HEK293 (cell line): ENCODE measurements around the gene MTA1.
A peak's percentile ranks its signal among the peaks of the same experiment; 100 is the strongest.

Experiments
- CTCF ChIA-PET: fragments of 350-600 bp; formaldehyde crosslinking; extraction: SDS; loops from one replicate; lab custom pipeline; 2021; ENCODE audit warnings: antibody characterized with exemption; lab: Yijun Ruan, JAX
- POLR2A ChIA-PET: fragments of 300-600 bp; formaldehyde crosslinking; extraction: SDS; loops from one replicate; lab custom pipeline; 2020; ENCODE audit warnings: antibody characterized with exemption, inconsistent platforms; lab: Yijun Ruan, JAX
- H3K27ac ChIP-seq: fragments of 200-500 bp; sonication (Bioruptor generic); 2 replicates; pipeline ENCODE4 v1.5.1; 2014; ENCODE audit warnings: low read depth, low read length, control low read depth, inconsistent platforms; ENCODE audit errors: extremely low read depth
- H3K36me3 ChIP-seq, 2 experiments: fragments of 200-500 bp in 1 of 2; sonication (Bioruptor generic) in 1 of 2; 1 replicate in 1 of 2; 2 replicates in 1 of 2; pipeline ENCODE4 v1.5.1; 2014 to 2017; ENCODE audit warnings: inconsistent platforms in 2 of 2, low read length in 2 of 2; ENCODE audit not compliant: control insufficient read depth in 2 of 2, insufficient read depth in 1 of 2
- H3K4me1 ChIP-seq: fragments of 200-500 bp; sonication (Bioruptor generic); 2 replicates; pipeline ENCODE4 v1.5.1; 2014; ENCODE audit warnings: mild to moderate bottlenecking, low read length, inconsistent platforms; ENCODE audit not compliant: control insufficient read depth, insufficient read depth
- H3K4me3 ChIP-seq: 2 replicates; pipeline ENCODE4 v1.5.1; 2011; ENCODE audit warnings: low read depth, mild to moderate bottlenecking, control low read depth, low read length, moderate library complexity
- H3K9me3 ChIP-seq: fragments of 200-500 bp; sonication (Bioruptor generic); 2 replicates; pipeline ENCODE4 v1.5.1; 2014; ENCODE audit warnings: low read depth, low read length, inconsistent platforms; ENCODE audit not compliant: control insufficient read depth, insufficient read depth
- KLF1 ChIP-seq: fragments of 450-650 bp; formaldehyde crosslinking; IDR thresholded peaks from 2 replicates; pipeline ENCODE4 v1.5.1; 2016; ENCODE audit warnings: missing biosample characterization, missing genetic modification characterization
- KLF16 ChIP-seq: fragments of 450-650 bp; formaldehyde crosslinking; IDR thresholded peaks from 2 replicates; pipeline ENCODE4 v1.5.1; 2017; ENCODE audit warnings: missing biosample characterization, missing genetic modification characterization
- KLF8 ChIP-seq: fragments of 450-650 bp; formaldehyde crosslinking; IDR thresholded peaks from 2 replicates; pipeline ENCODE4 v1.5.1; 2016; ENCODE audit warnings: missing biosample characterization, missing genetic modification characterization
- KLF9 ChIP-seq: fragments of 450-650 bp; formaldehyde crosslinking; IDR thresholded peaks from 2 replicates; pipeline ENCODE4 v1.5.1; 2016; ENCODE audit warnings: missing biosample characterization, missing genetic modification characterization, low read depth
- MEIS1 ChIP-seq: sonication (generic); formaldehyde crosslinking; IDR thresholded peaks from 2 replicates; pipeline ENCODE4 v1.8.1; 2022; ENCODE audit warnings: missing genetic modification reagents, mild to moderate bottlenecking, borderline replicate concordance
- SCRT2 ChIP-seq: fragments of 450-650 bp; formaldehyde crosslinking; IDR thresholded peaks from 2 replicates; pipeline ENCODE4 v1.5.1; 2016; ENCODE audit warnings: missing biosample characterization, missing genetic modification characterization
- TRIM28 ChIP-seq: IDR thresholded peaks from 2 replicates; pipeline ENCODE4 v1.6.1; 2011; ENCODE audit warnings: low read length, control low read depth, borderline replicate concordance
- ZBTB20 ChIP-seq: fragments of 450-650 bp; formaldehyde crosslinking; IDR thresholded peaks from 2 replicates; pipeline ENCODE4 v1.5.1; 2016; ENCODE audit warnings: missing biosample characterization, missing genetic modification characterization
- ZBTB21 ChIP-seq: fragments of 450-650 bp; formaldehyde crosslinking; IDR thresholded peaks from 2 replicates; pipeline ENCODE4 v1.5.1; 2017; ENCODE audit warnings: missing biosample characterization, missing genetic modification characterization
- ZBTB8A ChIP-seq: fragments of 450-650 bp; formaldehyde crosslinking; IDR thresholded peaks from 2 replicates; pipeline ENCODE4 v1.5.1; 2016; ENCODE audit warnings: missing biosample characterization, missing genetic modification characterization
- ZIC2 ChIP-seq: fragments of 450-650 bp; formaldehyde crosslinking; IDR thresholded peaks from 2 replicates; pipeline ENCODE4 v1.5.1; 2016; ENCODE audit warnings: missing biosample characterization, missing genetic modification characterization
- ZNF138 ChIP-seq: fragments of 450-650 bp; formaldehyde crosslinking; IDR thresholded peaks from 2 replicates; pipeline ENCODE4 v1.5.1; 2016; ENCODE audit warnings: missing biosample characterization, missing genetic modification characterization, borderline replicate concordance
- ZNF146 ChIP-seq: fragments of 450-650 bp; formaldehyde crosslinking; IDR thresholded peaks from 2 replicates; pipeline ENCODE4 v1.5.1; 2016; ENCODE audit warnings: missing biosample characterization, missing genetic modification characterization
- ZNF292 ChIP-seq: fragments of 450-650 bp; formaldehyde crosslinking; IDR thresholded peaks from 2 replicates; pipeline ENCODE4 v1.5.1; 2016; ENCODE audit warnings: low read depth, missing biosample characterization, missing genetic modification characterization, borderline replicate concordance
- ZNF324 ChIP-seq: fragments of 450-650 bp; formaldehyde crosslinking; IDR thresholded peaks from 2 replicates; pipeline ENCODE4 v1.5.1; 2016; ENCODE audit warnings: missing biosample characterization, missing genetic modification characterization
- ZNF354C ChIP-seq: fragments of 450-650 bp; formaldehyde crosslinking; IDR thresholded peaks from 2 replicates; pipeline ENCODE4 v1.5.1; 2016; ENCODE audit warnings: missing biosample characterization, missing genetic modification characterization, low read depth, borderline replicate concordance
- ZNF501 ChIP-seq: fragments of 450-650 bp; formaldehyde crosslinking; IDR thresholded peaks from 2 replicates; pipeline ENCODE4 v1.5.1; 2016; ENCODE audit warnings: missing biosample characterization, missing genetic modification characterization
- ZNF510 ChIP-seq: fragments of 450-650 bp; formaldehyde crosslinking; IDR thresholded peaks from 2 replicates; pipeline ENCODE4 v1.5.1; 2018; ENCODE audit warnings: mild to moderate bottlenecking, missing genetic modification characterization, missing biosample characterization; ENCODE audit not compliant: insufficient replicate concordance
- ZNF549 ChIP-seq: fragments of 450-650 bp; IDR thresholded peaks from 2 replicates; pipeline ENCODE4 v1.5.1; 2018; ENCODE audit warnings: missing biosample characterization, missing genetic modification characterization, mild to moderate bottlenecking, inconsistent platforms, moderate library complexity
- ZNF571 ChIP-seq: fragments of 450-650 bp; formaldehyde crosslinking; IDR thresholded peaks from 2 replicates; pipeline ENCODE4 v1.5.0; 2017; ENCODE audit warnings: missing biosample characterization, missing genetic modification characterization
- ZNF621 ChIP-seq: fragments of 450-650 bp; formaldehyde crosslinking; IDR thresholded peaks from 2 replicates; pipeline ENCODE4 v1.5.1; 2017; ENCODE audit warnings: missing biosample characterization, missing genetic modification characterization
- TF ChIP-seq, protein P1 (sequence below): fragments of 450-650 bp; formaldehyde crosslinking; IDR thresholded peaks from 2 replicates; pipeline ENCODE4 v1.5.1; 2016; ENCODE audit warnings: missing biosample characterization, missing genetic modification characterization
- TF ChIP-seq, protein P2 (sequence below): fragments of 450-650 bp; formaldehyde crosslinking; IDR thresholded peaks from 2 replicates; pipeline ENCODE4 v1.5.1; 2016; ENCODE audit warnings: missing biosample characterization, missing genetic modification characterization, borderline replicate concordance

MTA1 gene

DNA sequence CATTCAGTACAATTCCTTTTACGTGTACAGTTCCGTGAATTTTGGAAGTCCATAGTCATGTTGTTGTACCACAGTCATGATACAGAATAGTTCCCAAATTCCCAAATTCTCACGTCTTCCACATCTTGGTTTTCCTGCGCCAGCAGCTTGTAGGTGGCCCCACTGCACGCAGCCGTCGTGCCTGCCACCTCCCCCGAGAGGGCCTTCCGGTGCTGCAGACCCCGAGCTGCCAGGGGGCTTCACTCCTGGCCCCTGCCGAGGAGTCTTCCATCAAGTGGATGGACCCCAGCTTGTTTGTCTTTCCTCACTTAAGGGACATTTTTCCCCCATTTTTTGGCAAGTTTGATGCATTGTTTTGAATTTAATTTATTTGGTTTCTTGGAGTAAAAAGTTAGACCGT lies 16.8 kb downstream of the MTA1 start:
- H3K9me3 ChIP-seq: no peaks in the 10 kb centered on the region
- no peak for TF ChIP-seq ZNF571
- TF ChIP-seq ZNF292: no peak
- no peak for TF ChIP-seq ZBTB20 (tag by site-specific recombination)
- TF ChIP-seq, protein P1, sequence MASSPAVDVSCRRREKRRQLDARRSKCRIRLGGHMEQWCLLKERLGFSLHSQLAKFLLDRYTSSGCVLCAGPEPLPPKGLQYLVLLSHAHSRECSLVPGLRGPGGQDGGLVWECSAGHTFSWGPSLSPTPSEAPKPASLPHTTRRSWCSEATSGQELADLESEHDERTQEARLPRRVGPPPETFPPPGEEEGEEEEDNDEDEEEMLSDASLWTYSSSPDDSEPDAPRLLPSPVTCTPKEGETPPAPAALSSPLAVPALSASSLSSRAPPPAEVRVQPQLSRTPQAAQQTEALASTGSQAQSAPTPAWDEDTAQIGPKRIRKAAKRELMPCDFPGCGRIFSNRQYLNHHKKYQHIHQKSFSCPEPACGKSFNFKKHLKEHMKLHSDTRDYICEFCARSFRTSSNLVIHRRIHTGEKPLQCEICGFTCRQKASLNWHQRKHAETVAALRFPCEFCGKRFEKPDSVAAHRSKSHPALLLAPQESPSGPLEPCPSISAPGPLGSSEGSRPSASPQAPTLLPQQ (tag by site-specific recombination): no peak
- TF ChIP-seq ZNF549 (tag by site-specific recombination): no peak
- TF ChIP-seq ZBTB21: no peak
- TF ChIP-seq ZBTB8A (tag by site-specific recombination): no peak
- no peak for TF ChIP-seq ZNF146 (tag by site-specific recombination)
- TF ChIP-seq, all 188 proteins: peak for 0
- Histone ChIP-seq H3K4me3 (no peak overlapping the region), H3K27ac (no peak overlapping the region), H3K4me1 (no peaks in the 10 kb centered on the region), H3K36me3 (peaks cover 3 to 54% of the 10 kb centered on the region in 2 experiments; a peak in 2 of 3 replicates)
- POLR2A ChIA-PET: interaction anchor here (0.9 kb wide), 1 partner anchor 55 kb away, joined by 4 read pairs; no protein-coding TSS in a partner anchor
- CTCF ChIA-PET: no interaction called here

- H3K36me3 ChIP-seq: peaks cover 0 to 58% of the 10 kb centered on the region in 2 experiments; a peak in 2 of 3 replicates
Observed at GRCh38 chr14:105436891-105437722, 17.5 kb downstream of the MTA1 start.

DNA sequence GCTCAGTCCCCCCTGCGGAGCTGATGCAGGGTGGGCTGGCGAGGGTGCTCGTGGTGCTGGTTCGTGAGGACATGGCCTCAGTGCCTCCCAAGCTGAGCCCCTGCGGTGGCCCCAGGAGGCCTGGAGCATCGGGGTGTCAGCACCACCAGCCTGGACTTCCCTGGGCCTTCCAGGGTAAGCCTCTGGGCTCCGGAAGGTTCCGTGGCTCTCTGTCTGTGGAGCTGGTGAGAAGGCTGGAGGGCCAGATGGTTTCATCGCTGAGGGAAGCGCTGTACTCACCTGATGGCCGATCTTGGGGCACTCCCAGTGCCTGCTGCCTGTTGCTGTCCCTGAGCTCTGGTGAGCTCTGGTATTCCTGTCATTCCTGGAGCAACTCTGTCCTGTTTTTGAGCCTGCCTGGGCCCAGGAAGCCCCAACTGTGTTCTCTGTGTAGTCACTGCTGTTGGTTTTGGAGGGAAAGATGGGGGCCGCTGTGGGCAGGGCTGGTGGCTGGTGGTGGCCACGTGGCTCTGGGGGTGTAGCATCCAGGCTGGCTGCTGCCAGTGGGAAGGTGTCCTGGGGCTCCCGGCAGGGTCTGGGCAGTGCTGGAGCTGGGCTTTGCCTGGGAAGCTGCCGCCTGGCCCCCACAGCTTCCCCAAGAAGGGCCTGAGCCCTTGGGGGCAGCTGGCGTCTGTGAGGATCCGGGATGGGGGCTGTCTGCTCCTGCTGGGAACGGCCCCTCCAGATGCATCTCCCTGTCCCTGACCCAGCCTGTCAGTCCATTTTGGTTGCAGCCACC lies 18.3 kb downstream of the MTA1 start:
- TF ChIP-seq SCRT2 (tag by site-specific recombination): peak; percentile 60
- TF ChIP-seq ZIC2 (tag by site-specific recombination): peak; percentile 55; the same call in 1 of the 2 replicates
- no peak for TF ChIP-seq ZNF138 (tag by site-specific recombination)
- TF ChIP-seq ZNF510: no peak
- H3K4me3 ChIP-seq: no peak overlapping the region
- H3K27ac ChIP-seq: no peak overlapping the region
- H3K9me3 ChIP-seq: no peaks in the 10 kb centered on the region
- H3K36me3 ChIP-seq: peaks cover 0 to 66% of the 10 kb centered on the region in 2 experiments; a peak in 2 of 3 replicates
- H3K4me1 ChIP-seq: no peaks in the 10 kb centered on the region
- POLR2A ChIA-PET: no interaction called here
- CTCF ChIA-PET: no interaction called here

More at GRCh38 chr14:105436891-105437722, 17.5 kb downstream of the MTA1 start:
- CTCF ChIA-PET: no interaction called here
- no peaks in the 10 kb centered on the region for H3K4me1 ChIP-seq
- POLR2A ChIA-PET: no interaction called here
- no peaks in the 10 kb centered on the region for H3K9me3 ChIP-seq
- H3K4me3 ChIP-seq: no peak overlapping the region
- H3K27ac ChIP-seq: no peak overlapping the region
- TF ChIP-seq KLF9 (tag by site-specific recombination) (0 out of 2 replicates have a peak, but pooled peaks have one; percentile 31), ZNF354C (tag by site-specific recombination) (no peak), KLF8 (tag by site-specific recombination) (peak; percentile 71), KLF1 (peak; percentile 95)

DNA sequence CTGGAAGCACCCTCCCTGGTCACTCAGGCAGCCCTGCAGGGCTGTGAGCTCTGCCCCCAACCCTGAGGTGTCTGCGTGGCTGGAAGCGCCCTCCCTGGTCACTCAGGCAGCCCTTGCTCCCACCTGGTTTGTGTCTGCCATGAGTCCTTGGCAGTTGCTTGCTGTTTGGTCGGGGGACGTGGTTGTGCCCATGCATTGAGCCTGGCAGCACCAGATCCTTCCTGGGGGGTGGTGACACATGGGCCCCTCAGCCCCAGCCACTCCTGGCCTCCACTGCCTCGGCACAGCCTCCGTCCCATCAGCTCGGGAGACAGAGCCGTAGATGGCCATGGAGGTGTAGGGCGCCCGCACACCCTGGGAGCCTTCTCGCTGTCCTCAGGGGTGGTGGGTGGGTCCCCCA lies 19.6 kb downstream of the MTA1 start:
- Histone ChIP-seq H3K27ac (no peak overlapping the region), H3K4me3 (no peak overlapping the region), H3K36me3 (peaks cover 0 to 69% of the 10 kb centered on the region in 2 experiments; a peak in 2 of 3 replicates), H3K9me3 (no peaks in the 10 kb centered on the region), H3K4me1 (no peaks in the 10 kb centered on the region)
- ChIA-PET CTCF (no interaction called here), POLR2A (no interaction called here)
- TF ChIP-seq KLF16 (tag by site-specific recombination) (no peak), TRIM28 (no peak), MEIS1 (CRISPR knock-in tag) (no peak), ZNF324 (tag by site-specific recombination) (no peak), ZNF621 (tag by site-specific recombination) (no peak), ZNF501 (tag by site-specific recombination) (no peak), ZBTB8A (tag by site-specific recombination) (no peak)
- TF ChIP-seq, protein P2, sequence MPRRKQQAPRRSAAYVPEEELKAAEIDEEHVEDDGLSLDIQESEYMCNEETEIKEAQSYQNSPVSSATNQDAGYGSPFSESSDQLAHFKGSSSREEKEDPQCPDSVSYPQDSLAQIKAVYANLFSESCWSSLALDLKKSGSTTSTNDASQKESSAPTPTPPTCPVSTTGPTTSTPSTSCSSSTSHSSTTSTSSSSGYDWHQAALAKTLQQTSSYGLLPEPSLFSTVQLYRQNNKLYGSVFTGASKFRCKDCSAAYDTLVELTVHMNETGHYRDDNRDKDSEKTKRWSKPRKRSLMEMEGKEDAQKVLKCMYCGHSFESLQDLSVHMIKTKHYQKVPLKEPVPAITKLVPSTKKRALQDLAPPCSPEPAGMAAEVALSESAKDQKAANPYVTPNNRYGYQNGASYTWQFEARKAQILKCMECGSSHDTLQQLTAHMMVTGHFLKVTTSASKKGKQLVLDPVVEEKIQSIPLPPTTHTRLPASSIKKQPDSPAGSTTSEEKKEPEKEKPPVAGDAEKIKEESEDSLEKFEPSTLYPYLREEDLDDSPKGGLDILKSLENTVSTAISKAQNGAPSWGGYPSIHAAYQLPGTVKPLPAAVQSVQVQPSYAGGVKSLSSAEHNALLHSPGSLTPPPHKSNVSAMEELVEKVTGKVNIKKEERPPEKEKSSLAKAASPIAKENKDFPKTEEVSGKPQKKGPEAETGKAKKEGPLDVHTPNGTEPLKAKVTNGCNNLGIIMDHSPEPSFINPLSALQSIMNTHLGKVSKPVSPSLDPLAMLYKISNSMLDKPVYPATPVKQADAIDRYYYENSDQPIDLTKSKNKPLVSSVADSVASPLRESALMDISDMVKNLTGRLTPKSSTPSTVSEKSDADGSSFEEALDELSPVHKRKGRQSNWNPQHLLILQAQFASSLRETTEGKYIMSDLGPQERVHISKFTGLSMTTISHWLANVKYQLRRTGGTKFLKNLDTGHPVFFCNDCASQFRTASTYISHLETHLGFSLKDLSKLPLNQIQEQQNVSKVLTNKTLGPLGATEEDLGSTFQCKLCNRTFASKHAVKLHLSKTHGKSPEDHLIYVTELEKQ (tag by site-specific recombination): no peak
